ENCODE results near the gene EIF5B. TPM values are rescaled to one million over a fixed set of nuclear protein-coding genes. Genes with fewer than 3 reads are reported as not detected.
"Not testable (repeated sequence)": the region's sequence is repeated elsewhere in the genome, so short reads cannot be mapped to it uniquely, and the experiment has no call there.

The EIF5B gene
- 10 to 100 TPM; 40.0 to 62.5 TPM for total RNA-seq
- long read RNA-seq, donor 1, partial matches to known transcripts: 23 of 23 reads
- long read RNA-seq, donor 1, other reads (novel, unspliced or antisense): 0 of 23 reads
- long read RNA-seq, donor 2, partial matches to known transcripts: 60 of 62 reads
- long read RNA-seq, donor 2, other reads (novel, unspliced or antisense): 1 of 62 reads

GRCh38 chr2:99337113-99338028 is at the start of gene EIF5B:
Gene EIF5B, plus strand, starts transcription at chr2:99337389. Its CDS starts 166 bp downstream, at chr2:99337555.
- DNase-seq (ENCODE audit: low spot score): peak; percentile 99
- intact Hi-C loops (cut with DNase I): no loop called here

DNA sequence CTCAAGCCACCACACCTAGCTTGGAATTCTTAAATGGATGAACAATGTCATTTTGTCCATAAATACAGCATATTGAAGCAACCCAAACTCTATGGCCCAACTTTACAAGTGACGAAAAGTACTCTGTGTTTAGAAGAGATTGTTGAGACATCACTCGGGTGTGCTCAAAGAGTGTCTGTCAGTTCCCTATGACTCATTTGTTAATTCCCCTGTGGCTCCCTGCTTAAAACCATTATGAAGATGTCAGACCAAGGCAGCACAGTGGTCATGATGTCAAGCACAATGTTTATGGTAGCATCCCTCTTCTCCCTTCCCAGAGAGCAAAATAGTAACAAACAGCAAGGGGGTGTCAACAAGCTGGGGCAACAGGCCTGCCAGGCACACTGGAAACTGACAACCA is 39.2 kb upstream of the EIF5B start:
- intact Hi-C loops (cut with DNase I): no loop called here
- DNase-seq (ENCODE audit: low spot score): no peak

- intact Hi-C loops (cut with DNase I): no loop called here
Observed at GRCh38 chr2:99299580-99299979, 37.6 kb upstream of the EIF5B start.

DNA sequence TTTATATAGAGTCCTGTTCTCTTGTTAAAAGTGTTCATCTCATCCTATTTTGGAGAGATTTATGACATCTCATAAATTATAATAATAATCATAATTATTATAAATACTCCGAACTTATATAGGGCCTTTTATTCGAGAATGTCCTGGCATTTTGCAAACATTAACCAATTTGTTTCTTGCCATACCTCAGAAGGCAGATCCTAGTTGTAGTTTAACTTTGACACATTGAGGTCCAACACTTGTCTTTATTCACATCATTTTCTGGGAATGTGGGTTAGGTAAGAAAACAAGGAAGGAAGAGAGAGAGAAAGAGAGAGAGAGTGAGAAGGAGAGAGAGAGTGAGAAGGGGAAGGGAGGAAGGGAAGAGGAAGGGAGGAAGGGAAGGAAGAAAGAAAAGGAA is 36.1 kb upstream of the EIF5B start, which contains the start of gene LYG1:
TSS of gene LYG1 (minus strand) at position 101 of the 400 bp plus-strand sequence. CDS start 5,527 bp downstream, outside the sequence.
- intact Hi-C loops (cut with DNase I); DNase-seq (ENCODE audit: low spot score): not testable (repeated sequence)

More at GRCh38 chr2:99299580-99299979, 37.6 kb upstream of the EIF5B start:
- no peak for DNase-seq (ENCODE audit: low spot score)

- DNase-seq (ENCODE audit: low spot score): no peak
Observed at GRCh38 chr2:99317161-99317872, 19.9 kb upstream of the EIF5B start.

GRCh38 chr2:99317873-99318200 is 19.4 kb upstream of the EIF5B start:
- intact Hi-C loops (cut with DNase I); DNase-seq (ENCODE audit: low spot score): not testable (repeated sequence)

More at GRCh38 chr2:99317161-99317872, 19.9 kb upstream of the EIF5B start:
- intact Hi-C loops (cut with DNase I): no loop called here

- no peak for DNase-seq (ENCODE audit: low spot score)
- intact Hi-C loops (cut with DNase I): no loop called here
Observed at GRCh38 chr2:99325384-99325783, 11.8 kb upstream of the EIF5B start.

DNA sequence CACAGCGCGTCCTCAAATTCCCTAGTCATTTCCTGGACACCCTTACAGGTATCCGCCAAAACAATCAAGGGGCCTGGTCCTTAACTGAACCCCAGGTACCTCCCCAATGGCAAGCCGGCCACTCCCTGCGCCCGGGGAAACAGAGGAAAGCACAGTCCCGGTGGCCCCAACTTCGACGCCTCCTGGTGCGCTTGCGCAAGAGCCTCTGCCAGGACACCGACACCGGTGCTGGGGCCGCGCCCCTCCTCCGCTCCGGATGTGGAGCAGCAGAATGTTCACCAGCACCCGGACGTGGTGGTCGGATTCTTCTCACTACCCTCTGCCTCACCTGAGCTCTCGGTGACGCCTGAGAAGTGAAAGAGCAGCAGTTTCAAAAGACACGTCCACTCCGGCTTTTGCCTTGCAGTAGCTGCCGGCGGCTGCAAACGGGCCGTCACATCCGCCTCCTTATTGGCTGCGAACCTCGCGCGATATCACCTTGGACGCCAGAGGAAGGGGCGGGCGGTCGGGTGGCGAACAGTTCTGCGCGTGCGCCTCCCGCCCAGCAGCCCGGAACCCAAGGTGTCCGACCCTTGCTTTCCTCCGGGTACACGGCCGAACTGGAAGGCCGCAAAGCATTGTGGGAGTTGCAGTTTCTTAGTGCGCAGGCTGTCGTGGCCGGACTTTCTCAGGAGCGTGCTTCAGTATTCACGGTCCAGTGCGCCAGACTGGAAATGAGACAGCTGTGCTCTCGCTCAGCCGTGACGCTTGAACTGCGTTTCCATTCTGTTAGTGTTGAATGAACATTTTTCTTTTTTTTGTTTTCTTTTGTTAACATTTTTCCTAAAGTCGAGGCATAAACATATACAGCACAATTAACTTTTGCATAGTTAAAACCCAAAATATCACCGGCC is 1.0 kb upstream of the EIF5B start, which contains the start of gene TXNDC9:
TSS of gene TXNDC9 (minus strand) at position 423 of the 893 bp plus-strand sequence. CDS start 3,123 bp downstream, outside the sequence.
- peak; percentile 99 for DNase-seq (ENCODE audit: low spot score)
- intact Hi-C loops (cut with DNase I): no loop called here

DNA sequence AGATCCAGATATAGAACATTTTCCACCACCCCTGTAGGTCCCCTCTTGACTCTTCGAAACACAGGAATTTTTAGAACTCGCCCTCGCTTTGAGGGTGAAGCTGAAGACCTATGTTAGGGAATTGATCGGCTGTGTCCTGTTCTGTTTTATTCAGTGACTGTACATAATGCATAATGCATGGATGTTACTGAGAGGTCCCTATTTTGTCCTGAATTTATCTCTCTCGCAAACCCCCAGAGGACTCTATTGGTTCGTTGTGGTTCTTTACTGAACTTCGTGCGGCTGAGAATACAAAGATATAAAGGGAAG is 431 bp upstream of the EIF5B start:
- no peak for DNase-seq (ENCODE audit: low spot score)
- intact Hi-C loops (cut with DNase I): no loop called here

GRCh38 chr2:99338029-99338585 is 918 bp downstream of the EIF5B start:
- no peak for DNase-seq (ENCODE audit: low spot score)
- intact Hi-C loops (cut with DNase I): no loop called here

- intact Hi-C loops (cut with DNase I): loop anchor here in 1 of 2 donors (5.0 kb wide), 1 partner anchor 1598 kb away; no protein-coding TSS in a partner anchor
Observed at GRCh38 chr2:99340669-99341236, 3.6 kb downstream of the EIF5B start.

GRCh38 chr2:99342536-99342935 is 5.3 kb downstream of the EIF5B start:
- DNase-seq (ENCODE audit: low spot score): no peak
- intact Hi-C loops (cut with DNase I): loop anchor here in 1 of 2 donors (5.0 kb wide), 1 partner anchor 1600 kb away; no protein-coding TSS in a partner anchor

More at GRCh38 chr2:99340669-99341236, 3.6 kb downstream of the EIF5B start:
- DNase-seq (ENCODE audit: low spot score): no peak

GRCh38 chr2:99345446-99345845 is 8.3 kb downstream of the EIF5B start:
- DNase-seq (ENCODE audit: low spot score); intact Hi-C loops (cut with DNase I): not testable (repeated sequence)

DNA sequence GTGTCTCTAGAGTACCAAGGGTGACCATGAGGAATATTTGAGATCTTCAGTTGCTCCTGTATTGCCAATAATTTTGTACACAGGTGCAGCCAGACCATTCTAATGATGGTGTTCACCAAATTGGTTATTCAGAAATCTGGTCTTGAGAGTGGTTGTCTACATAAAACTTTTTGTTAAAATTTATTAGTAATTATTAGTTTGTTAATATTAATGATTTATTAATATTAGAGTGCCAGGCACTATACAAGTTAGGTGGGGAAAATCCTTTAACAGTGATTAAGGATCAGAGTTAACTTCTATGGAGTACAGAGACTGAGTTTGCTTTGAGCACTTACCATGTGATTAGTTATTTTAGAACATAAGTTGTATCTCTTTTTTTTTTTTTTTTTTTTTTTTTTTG is 9.0 kb downstream of the EIF5B start:
- intact Hi-C loops (cut with DNase I): no loop called here
- DNase-seq (ENCODE audit: low spot score): no peak

DNA sequence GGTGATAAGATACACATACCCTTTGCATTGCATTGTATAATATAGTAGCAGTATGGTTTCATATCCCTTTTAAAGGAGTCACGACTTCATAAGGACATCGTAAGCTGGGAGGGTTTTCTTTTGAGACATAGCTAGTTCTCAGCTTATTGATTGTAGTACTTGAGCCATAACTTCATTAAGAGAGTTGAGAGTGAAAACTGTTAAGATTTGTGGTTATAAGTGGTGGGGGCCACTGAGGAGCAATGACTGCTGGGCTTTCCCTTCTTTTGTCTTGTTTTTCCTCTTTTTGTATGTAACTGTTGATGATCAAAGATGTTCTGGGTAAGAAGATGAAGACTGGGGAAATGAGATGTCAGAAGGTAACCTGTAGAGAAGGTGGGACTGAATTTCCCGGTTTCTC is 11.0 kb downstream of the EIF5B start:
- DNase-seq (ENCODE audit: low spot score): no peak
- intact Hi-C loops (cut with DNase I): no loop called here

DNA sequence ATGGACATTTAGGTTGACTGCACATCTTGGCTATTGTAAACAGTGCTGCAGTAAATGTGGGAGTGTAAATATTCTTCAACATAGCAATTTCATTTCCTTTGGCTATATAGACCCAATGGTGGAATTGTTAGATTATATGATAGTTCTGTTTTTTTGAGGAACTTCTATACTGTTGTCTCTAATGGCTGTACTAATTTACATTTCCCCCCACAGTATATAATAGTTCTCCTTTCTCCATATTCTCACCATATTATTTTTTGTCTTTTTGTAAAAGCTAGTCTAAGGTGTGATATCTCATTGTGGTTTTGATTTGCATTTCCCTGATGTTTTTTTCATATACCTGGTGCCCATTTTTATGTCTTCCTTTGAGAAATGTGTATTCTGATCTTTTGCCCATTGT is 13.0 kb downstream of the EIF5B start:
- no peak for DNase-seq (ENCODE audit: low spot score)
- intact Hi-C loops (cut with DNase I): no loop called here

DNA sequence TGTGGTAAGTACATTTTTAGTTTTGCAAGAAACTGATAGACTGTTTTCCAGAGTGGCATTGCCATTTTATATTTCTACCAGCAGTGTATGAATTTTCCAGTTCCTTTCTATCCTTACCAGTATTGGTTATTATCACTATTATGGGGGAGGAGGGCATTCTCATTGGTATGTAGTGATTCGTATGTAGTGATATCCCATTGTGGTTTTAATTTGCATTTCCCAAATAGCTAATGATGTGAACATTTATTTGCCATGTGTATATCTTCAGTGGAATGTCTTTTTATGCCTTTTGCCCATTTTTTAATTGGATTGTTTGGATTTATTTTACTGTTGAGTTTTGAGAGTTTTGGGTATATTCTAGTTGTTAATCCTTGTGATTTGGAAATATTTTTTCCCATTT is 16.9 kb downstream of the EIF5B start:
- intact Hi-C loops (cut with DNase I): no loop called here
- DNase-seq (ENCODE audit: low spot score): no peak

DNA sequence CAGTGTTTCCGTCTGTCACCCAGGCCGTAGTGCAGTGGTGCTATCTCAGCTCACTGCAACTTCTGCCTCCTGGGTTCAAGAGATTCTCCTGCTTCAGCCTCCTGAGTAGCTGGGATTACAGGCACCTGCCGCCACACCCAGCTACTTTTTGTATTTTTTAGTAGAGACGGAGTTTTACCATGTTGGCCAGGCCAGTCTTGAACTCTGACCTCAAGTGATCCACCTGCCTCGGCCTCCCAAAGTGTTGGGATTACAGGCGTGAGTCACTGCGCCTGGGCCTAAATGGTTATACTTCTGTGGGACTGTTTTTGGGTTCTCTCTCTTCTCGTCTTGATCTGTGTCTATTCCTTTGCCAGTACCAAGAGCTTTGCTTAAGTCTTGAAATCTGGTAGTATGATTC is 17.6 kb downstream of the EIF5B start:
- intact Hi-C loops (cut with DNase I): not testable (repeated sequence)

More for the DNA sequence above, 17.6 kb downstream of the EIF5B start:
- not testable (repeated sequence) for DNase-seq (ENCODE audit: low spot score)

Data from posterior vena cava (tissue), 2 donors.